GOT3 (cell line): Measurements from ENCODE around the gene ZNF267.
"Not testable (repeated sequence)": the region's sequence is repeated elsewhere in the genome, so short reads cannot be mapped to it uniquely, and the experiment has no call there.

ENCODE experiments used
- DNase-seq: peaks from one replicate; lab custom pipeline; 2025; ENCODE audit warnings: mixed read lengths; lab: John Stamatoyannopoulos, UW

The ZNF267 gene

DNA sequence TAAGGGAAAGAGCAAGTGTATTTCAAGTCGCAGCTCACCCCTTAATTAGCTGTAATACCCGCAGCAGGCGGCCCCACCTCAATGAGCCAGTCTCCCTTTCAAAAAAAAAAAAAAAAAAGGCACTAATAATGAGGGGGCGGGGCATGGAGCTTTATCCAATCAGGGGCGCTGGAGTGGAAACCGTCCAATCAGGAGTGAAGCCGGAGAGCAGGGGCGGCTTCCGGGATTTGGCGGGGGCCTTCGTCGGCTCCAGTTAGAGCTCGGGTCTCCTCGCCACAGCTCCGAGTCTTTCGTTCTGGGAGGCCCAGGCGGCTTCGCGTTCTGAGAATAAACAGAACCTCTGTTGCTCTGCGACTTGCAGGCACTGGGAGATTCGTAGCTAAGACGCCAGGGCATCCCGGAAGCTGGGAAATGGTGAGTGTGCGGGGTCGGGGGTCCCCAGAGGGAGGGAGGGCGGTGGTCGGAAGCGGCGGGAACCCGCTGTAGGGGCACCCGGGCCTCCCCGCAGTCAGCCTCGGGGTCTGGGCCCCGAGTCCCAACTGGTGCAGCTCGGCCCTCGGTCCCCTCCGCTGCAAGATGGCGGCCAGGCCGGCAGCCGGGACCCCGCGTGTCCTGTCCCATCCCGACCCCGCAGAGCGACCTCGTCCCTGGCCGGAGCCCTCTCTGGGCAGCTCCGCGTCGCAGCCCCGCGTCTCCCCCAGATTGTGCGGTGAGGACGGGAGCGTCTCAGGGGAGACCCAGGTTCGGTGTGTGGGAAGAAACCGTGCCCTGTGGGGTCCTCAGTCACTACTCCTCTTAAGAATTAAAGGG, at the start of gene ZNF267:
ZNF267 (plus strand) TSS at position 252 of the 810 bp plus-strand sequence; CDS start at position 412, 160 bp downstream.
- peak; percentile 68 for DNase-seq

DNA sequence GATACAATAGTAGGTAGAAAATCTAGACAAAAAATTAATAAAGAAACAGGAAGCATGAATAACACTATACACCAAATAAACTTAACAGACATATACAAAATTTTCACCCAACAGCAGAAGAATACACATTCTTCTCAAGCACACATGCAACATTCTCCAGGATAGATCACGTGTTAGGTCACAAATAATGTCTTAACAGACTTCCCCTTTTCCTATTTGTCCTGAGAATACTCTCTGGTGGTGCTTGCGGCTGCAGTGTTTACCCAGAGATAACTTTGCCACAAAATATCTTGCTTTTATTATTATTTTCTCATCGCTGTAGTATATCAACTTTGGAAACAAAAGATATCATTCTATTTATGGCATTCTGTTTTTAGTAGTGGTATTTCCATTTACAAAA, 40.6 kb upstream of the ZNF267 start:
- no peak for DNase-seq

DNA sequence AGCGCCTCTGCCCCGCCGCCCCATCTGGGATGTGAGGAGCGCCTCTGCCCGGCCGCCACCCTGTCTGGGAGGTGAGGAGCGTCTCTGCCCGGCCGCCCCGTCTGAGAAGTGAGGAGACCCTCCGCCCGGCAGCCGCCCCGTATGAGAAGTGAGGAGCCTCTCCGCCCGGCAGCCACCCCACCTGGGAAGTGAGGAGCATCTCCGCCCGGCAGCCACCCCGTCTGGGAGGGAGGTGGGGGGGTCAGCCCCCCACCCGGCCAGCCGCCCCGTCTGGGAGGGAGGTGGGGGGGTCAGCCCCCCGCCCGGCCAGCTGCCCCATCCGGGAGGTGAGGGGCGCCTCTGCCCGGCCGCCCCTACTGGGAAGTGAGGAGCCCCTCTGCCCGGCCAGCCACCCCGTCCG, 37.2 kb upstream of the ZNF267 start:
- not testable (repeated sequence) for DNase-seq

GRCh38 chr16:31842864-31843263, 30.7 kb upstream of the ZNF267 start:
- no peak for DNase-seq

- not testable (repeated sequence) for DNase-seq
Observed at GRCh38 chr16:31848572-31848971, 25.0 kb upstream of the ZNF267 start.

- no peak for DNase-seq
Observed at GRCh38 chr16:31853291-31853690, 20.3 kb upstream of the ZNF267 start.

DNA sequence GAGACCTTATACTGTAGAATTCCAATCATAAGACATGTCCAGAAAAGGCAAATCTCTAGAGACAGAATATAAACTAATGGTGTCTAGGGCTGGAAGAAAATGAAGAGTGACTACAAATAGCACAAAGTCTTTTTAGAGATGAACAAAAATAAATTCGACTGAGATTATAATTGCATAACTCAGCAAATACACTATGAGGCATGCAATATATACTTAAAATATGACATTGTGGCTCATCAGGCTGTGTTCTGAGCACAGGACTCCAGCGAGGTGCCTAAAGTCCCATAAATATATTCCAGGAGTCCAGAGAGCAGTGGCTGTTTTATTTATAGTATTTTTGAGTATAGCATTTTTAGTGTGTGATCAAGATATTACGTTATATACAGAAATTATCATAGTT, 13.1 kb upstream of the ZNF267 start:
- no peak for DNase-seq

- no peak for DNase-seq
Observed at GRCh38 chr16:31861455-31861854, 12.2 kb upstream of the ZNF267 start.

DNA sequence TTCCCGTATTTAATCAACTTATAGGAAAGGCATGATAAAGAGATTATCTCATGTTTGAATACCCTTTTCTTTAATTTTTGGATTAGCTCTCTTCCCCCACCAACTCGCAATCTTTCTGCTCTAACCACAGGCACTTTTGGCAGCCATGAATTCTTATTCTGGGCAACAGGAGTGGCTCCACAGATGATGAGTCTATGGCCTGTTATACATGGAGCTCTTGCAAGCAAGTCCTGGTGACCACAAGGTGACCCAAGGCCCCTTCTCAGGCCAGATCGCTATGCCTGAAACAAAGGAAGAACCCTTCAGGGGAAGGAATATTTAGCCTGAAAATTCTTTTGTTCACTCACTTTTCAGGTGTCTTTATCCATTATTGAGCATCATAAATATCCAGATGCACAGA, 10.8 kb upstream of the ZNF267 start:
- DNase-seq: no peak

- no peak for DNase-seq
Observed at GRCh38 chr16:31868164-31868563, 5.4 kb upstream of the ZNF267 start.

- DNase-seq: peak; percentile 19
Observed at GRCh38 chr16:31868691-31869167, 4.9 kb upstream of the ZNF267 start.

GRCh38 chr16:31869511-31870201, 4.0 kb upstream of the ZNF267 start:
- no peak for DNase-seq

GRCh38 chr16:31870809-31871208, 2.8 kb upstream of the ZNF267 start:
- no peak for DNase-seq

GRCh38 chr16:31871510-31871909, 2.1 kb upstream of the ZNF267 start:
- DNase-seq: no peak

GRCh38 chr16:31872201-31872600, 1.4 kb upstream of the ZNF267 start:
- DNase-seq: no peak

DNA sequence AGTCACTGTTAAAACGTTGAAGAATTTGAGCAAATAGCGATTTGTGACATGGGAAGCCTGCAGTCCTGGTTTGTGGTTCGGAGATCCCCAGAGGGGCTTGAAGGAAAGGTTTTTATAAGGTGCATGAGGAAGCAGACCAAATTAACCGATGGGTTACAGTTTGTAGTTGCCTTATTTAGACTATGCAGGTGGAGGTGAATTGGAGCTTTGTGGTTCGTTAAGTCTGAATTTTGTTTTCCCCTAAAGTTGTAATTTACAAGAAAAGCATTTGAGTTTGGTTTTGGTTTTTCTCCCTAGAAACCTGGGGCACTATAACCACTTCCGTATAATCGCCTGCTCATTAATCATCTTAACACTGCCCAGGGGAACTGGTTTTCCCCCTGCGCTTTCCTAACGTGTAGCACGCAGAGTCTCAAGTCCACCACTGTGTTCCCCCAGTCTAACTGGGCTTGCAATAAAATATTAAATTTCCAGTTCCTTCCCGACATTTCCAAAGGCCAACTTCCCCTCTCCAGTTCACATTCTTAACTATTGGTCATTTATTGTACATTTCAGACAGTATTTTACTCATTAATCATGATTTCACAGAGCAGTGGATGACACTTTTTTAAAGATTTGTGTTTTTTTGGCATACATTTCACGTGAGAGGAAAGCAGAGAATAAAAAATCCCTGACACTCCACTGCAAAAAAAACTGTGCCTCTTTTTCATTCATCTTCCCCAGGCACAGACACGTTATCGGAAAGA, 932 bp downstream of the ZNF267 start:
- DNase-seq: no peak

GRCh38 chr16:31875112-31875803, 1.7 kb downstream of the ZNF267 start:
- no peak for DNase-seq

GRCh38 chr16:31875928-31876547, 2.4 kb downstream of the ZNF267 start:
- no peak for DNase-seq

DNA sequence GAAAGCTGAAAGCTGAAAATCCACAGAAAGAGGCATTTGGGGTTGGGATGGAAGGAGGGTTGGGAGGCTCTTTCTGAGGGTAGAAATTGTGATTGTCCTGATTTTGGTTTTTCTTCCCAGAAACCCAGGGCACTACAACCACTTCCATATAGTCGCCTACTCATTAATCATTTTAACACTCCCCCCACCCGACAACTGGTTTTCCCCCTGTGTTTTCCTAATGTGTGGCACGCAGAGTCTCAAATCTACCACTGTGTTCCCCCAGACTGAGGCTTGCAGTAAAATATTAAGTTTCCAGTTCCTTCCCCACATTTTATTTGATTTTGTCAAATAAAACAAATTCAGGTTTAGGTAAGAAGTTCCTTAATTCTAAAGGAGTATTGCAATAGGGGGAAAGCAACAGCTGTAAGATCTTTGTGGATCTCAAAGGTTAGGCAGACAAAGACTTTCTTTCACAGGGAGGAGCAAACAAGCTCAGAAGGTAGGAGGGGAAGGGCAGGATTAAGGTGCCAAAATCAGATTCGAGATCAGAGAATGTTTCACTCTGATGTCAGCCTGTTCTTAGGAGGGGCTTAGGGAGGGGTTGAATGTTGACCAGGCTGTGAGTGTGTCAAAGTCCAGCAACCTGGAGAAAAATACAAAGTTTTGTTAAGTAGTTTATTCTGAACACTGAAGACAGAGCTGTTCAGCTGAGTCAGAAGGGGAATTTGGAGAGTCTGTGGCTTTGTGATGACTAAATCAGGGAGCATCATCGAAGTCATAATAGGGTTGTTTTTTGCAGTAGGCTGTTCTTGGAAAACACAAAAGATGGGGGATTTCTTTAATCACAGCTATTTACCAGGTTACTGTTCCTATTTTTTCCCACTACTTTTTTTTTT, 3.6 kb downstream of the ZNF267 start:
- no peak for DNase-seq

DNA sequence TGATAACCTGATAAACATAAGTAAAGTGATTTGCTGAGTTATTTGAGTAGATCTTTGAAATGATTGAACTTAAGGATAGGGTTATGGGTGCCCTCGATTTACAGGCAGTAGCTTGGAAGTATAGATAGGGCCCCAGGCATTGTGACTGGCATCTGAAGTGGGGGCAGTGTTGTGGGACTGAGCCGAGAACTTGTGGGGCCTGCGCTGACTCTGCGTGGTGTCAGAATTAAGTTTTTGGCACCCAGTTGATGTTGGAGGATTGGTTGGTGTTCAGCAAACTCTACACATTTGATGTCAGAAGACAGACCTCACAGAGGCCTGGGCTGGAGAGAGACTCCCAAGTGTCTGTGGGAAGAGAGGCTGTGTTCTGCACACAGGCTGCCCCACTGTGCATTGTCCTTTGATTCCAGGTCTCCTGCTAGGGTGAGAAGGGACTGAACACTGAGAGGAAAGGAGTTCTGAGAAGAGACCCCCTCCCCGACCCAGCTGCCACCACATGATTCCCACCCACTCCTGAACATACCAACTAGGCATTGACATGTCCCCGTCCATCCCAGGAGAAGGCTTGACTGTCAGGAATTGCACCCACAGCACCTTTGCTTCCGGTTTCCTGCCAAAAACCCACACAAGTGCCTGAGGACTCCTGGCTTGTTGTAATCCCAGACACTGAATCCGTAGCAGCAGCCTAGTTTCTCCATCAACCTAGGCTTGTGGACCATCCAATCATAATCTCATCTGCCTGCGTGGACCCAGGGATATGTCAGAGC, 4.5 kb downstream of the ZNF267 start:
- DNase-seq: no peak
